ENCODE data around the gene IL36B.
A peak's percentile ranks its signal among the peaks of the same experiment; 100 is the strongest.

IL36B gene

DNA sequence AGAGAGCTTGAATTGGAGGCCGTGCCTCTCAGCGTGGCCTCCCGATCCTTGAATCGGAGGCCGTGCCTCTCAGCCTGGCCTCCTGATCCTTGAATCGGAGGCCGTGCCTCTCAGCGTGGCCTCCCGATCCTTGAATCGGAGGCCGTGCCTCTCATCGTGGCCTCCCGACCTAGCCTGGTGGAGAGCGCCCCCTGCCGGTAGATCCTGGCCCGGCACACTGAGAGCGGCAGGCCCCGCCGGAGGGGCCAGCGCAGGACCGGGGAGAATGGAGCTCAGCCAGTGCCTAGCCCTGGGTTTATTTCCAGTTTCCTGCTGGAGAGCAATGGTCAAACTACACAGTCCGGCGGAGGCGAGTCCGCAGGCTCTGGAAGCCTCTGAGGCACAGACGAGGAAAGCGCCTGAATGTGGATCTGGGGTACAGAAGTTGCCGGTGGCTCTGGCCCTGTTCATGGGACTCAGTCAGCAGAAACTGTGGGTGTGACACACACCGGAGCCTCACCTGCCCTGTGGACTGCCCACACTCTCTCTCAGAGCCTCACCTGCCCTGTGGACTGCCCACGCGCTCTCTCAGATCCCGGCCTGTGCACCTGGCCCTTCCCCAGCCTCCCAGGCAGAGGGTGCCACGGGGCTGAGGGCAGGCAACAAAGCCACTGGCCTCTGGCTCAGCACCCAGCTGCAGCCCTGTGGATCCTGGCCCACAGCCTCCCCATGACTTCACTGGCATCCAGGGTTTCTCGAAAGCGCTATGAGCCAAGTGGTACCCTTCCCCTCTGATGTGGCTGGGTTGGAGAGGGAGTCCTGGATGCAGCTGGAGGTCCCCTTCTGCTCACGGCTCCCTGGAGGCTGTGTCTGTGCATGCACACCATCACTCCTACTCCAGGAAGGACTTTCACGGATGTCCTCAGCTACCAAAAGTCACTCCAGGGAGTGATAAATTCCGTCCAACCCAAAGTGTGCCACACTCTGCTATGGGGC lies 1.5 kb downstream of the IL36B start:
- TF ChIP-seq, protein P1, sequence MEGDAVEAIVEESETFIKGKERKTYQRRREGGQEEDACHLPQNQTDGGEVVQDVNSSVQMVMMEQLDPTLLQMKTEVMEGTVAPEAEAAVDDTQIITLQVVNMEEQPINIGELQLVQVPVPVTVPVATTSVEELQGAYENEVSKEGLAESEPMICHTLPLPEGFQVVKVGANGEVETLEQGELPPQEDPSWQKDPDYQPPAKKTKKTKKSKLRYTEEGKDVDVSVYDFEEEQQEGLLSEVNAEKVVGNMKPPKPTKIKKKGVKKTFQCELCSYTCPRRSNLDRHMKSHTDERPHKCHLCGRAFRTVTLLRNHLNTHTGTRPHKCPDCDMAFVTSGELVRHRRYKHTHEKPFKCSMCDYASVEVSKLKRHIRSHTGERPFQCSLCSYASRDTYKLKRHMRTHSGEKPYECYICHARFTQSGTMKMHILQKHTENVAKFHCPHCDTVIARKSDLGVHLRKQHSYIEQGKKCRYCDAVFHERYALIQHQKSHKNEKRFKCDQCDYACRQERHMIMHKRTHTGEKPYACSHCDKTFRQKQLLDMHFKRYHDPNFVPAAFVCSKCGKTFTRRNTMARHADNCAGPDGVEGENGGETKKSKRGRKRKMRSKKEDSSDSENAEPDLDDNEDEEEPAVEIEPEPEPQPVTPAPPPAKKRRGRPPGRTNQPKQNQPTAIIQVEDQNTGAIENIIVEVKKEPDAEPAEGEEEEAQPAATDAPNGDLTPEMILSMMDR (IDR thresholded peaks at IDR 0.05) = peak; percentile 30
- no peak for TF ChIP-seq ZFX (IDR thresholded peaks at IDR 0.05; ENCODE audit: borderline replicate concordance)
- H3K27ac ChIP-seq = no peak overlapping the region

DNA sequence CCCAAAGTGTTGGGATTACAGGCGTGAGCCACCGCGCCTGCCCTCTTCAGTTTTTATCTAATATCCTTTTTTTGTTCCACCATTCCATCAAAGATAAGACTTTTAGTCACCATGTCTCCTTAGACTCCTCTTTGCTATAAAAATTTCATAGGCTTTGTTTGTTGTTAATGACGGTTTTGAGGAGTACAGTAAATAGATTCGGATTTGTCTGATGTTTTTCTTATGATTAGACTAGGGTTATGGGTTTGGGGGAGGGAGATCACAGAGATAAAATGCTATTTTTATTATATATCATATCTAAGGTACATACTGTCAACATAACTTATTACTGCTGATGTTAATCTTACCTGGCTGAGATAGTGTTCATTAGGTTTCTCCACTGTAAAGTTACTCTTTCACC lies 6.2 kb downstream of the IL36B start:
- peak overlapping the region; percentile 73 for H3K27ac ChIP-seq
- no peak for TF ChIP-seq ZFX (IDR thresholded peaks at IDR 0.05; ENCODE audit: borderline replicate concordance)
- TF ChIP-seq, protein P1 (IDR thresholded peaks at IDR 0.05) = no peak

DNA sequence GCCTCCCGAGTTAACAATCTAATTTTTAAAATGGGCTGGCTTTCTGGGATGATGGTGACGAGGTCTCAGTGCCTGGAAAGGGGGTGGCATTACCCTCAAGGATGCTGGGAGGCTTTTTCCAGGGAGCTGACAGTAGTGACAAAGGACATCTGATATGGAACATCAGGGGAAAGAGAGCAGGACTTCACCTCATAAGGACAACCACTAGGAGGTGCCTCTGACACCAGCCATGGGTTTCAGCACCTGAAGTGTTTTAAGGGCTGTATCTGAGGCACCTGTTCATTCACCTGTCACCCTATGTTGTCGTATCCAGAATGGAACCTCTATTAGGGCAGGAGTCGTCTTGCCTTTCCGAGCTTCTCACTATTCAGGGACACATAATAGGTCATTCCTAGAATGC lies 10.8 kb downstream of the IL36B start:
- no peak overlapping the region for H3K27ac ChIP-seq
- TF ChIP-seq, protein P1 (IDR thresholded peaks at IDR 0.05) = peak; percentile 56
- no peak for TF ChIP-seq ZFX (IDR thresholded peaks at IDR 0.05; ENCODE audit: borderline replicate concordance)

DNA sequence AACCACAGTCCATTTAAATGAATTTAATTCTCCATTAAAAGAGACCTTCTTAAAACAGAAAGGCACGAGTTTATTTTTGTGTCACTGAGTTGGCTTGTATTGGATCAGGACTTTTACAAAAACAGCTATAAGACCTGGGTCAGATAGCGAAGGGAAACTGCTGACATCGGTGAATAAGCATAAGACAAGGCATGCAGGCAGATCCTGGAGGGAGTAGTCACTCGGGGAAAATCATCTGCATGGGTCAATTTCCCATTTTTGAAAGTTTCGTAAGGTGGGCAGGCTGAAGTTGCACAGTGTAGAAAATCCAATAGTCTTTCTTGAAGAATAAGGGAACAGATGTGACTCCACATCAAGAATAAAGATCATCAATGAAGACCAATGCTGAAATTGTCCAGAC lies 12.9 kb downstream of the IL36B start:
- TF ChIP-seq, protein P1 (IDR thresholded peaks at IDR 0.05) = no peak
- no peak for TF ChIP-seq ZFX (IDR thresholded peaks at IDR 0.05; ENCODE audit: borderline replicate concordance)
- H3K27ac ChIP-seq = no peak overlapping the region

DNA sequence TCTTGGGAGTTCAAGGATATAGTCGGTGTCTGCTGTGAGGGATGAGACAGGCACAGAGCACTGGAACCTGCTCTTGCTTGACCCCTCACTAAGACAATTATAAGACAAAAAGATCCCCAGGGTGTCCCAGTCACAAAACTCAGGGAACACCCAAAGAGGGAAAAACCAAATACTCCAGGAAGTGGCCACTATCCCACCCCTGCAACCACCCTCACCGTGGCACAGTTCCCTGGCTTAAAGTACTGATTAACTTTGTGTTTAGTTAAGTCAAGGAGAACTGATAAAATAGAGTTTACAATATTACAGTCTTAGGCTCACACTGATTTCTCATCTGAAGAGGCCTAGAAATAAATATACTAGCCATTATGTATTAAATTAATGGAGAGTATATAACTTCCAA lies 13.5 kb downstream of the IL36B start:
- TF ChIP-seq, protein P1 (IDR thresholded peaks at IDR 0.05) = no peak
- TF ChIP-seq ZFX (IDR thresholded peaks at IDR 0.05; ENCODE audit: borderline replicate concordance) = no peak
- H3K27ac ChIP-seq = no peak overlapping the region

DNA sequence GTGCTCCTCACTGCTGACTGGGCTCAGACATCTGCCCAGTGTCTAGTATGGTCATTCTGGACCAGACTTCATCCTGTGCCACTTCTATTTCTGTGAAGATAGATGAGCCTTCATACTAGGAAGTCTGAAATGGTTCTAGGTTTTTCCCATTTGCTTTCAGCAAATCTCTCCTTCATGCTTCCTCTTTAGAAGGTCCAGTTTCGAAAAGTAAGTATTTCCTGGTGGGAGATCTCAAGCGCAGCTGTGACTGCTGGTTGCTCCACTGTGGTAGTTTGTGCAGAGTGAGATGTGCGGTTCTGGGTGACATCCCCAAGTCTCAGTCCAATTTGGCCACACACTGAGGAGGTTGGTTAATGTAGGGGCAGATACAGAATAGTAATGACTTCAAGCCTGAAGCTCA lies 14.4 kb downstream of the IL36B start:
- TF ChIP-seq, protein P1 (IDR thresholded peaks at IDR 0.05) = no peak
- TF ChIP-seq ZFX (IDR thresholded peaks at IDR 0.05; ENCODE audit: borderline replicate concordance) = no peak

DNA sequence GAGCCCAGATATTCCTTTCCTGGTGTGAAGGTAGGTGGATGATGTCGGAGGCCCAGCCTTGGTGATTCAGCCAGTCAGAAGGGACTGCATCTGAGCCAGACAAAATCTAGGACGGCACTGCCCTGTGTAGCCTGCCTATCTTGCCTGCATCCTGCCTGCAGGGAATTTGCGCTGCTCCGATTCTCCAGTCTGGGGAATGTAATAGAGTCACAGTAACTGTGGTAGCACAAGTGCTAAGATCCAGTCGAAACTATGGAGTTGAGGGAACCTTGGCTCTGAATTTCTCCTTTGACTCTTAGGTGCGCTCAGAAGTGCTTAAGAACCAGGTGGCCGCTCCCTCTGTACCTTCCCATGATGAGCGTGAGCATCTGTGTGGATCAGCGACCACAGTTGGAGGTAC lies 15.9 kb downstream of the IL36B start:
- TF ChIP-seq, protein P1 (IDR thresholded peaks at IDR 0.05) = no peak
- no peak for TF ChIP-seq ZFX (IDR thresholded peaks at IDR 0.05; ENCODE audit: borderline replicate concordance)
- H3K27ac ChIP-seq = no peak overlapping the region

More for the DNA sequence above, 14.4 kb downstream of the IL36B start:
- no peak overlapping the region for H3K27ac ChIP-seq

Data from 22Rv1 (cell line).